Coronary artery (tissue), 2 donors: ENCODE measurements around the gene COL5A1.

Experiments used
- DNase-seq: peaks from one replicate; pipeline ENCODE4 v3.0.0-alpha.2; 2017; ENCODE audit warnings: low spot score
- H3K27ac ChIP-seq, 2 donors: fragments of 200-600 bp; sonication (generic); one replicate each; pipeline ENCODE4 v1.5.1; 2016 to 2019
- H3K4me3 ChIP-seq: fragments of 200-600 bp; sonication (generic); 2 replicates; pipeline ENCODE4 v1.5.1; 2016; ENCODE audit warnings: mild to moderate bottlenecking, moderate library complexity
- CTCF ChIP-seq: fragments of 200-600 bp; sonication (generic); IDR thresholded peaks from one replicate; pipeline ENCODE4 v1.5.1; 2019; ENCODE audit warnings: antibody characterized with exemption

The COL5A1 gene

GRCh38 chr9:134622896-134623257 lies 18.7 kb upstream of the COL5A1 start:
- no peak overlapping the region for H3K4me3 ChIP-seq
- no peak for TF ChIP-seq CTCF
- H3K27ac ChIP-seq, result no peak overlapping the region
- DNase-seq, result no peak

- DNase-seq, result no peak
- TF ChIP-seq CTCF, result no peak
- Histone ChIP-seq H3K27ac (no peak overlapping the region), H3K4me3 (no peak overlapping the region)
These were observed 18.1 kb upstream of the COL5A1 start for GRCh38 chr9:134623258-134624066.

DNA sequence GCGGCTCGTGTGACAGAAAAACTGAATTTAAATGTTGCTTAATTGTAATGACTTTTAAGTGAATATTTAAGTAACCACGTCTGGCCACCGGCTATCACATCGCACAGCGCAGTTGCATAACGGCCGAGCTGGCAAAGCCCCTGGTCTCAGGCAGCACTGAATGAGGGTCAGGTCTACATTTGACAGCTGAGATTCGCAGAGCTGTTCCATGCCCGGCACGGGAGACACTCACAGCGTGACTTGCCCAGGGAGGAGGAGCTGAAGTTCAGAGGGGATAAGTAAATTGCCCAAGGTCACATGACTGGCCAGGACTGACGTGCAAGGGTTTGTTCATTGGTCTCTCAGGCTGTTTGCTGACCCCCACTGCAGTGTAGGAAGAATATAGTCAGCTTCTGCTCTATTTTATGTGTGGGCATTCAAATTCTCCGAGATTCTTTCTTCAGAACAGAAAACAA lies 17.4 kb upstream of the COL5A1 start:
- Histone ChIP-seq H3K4me3 (no peak overlapping the region), H3K27ac (peak overlapping the region in 1 of 2 donors; percentile 52)
- DNase-seq, result no peak
- TF ChIP-seq CTCF, result no peak

DNA sequence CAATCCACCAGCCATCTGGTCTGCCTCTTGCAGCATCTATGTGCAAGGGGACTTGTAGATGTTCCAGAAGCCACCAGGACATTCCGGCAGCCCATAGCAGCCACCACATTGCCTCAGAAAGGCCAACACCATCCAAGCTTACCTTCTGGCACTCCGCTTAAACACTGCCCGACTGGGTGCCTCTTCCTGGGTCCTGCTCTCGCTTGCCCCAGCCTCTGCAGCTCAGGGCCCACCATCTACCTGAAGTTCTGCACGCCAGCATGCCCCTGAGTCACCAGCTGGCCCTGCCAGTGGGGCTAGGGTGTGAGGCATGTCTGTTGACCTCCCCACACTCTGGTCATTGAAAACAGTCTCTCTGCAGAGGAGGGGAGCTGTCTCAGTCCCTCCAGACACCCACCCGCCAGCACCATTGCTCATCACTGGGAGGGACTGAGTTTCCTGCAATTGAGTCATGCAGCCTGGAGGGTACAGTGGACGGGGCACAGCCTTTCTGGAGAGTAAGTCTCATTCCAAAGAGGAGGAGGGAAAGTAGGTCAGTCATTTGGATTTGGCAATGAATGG lies 16.9 kb upstream of the COL5A1 start:
- Histone ChIP-seq H3K4me3 (no peak overlapping the region), H3K27ac (peak overlapping the region in 1 of 2 donors; percentile 52)
- no peak for TF ChIP-seq CTCF
- no peak for DNase-seq

DNA sequence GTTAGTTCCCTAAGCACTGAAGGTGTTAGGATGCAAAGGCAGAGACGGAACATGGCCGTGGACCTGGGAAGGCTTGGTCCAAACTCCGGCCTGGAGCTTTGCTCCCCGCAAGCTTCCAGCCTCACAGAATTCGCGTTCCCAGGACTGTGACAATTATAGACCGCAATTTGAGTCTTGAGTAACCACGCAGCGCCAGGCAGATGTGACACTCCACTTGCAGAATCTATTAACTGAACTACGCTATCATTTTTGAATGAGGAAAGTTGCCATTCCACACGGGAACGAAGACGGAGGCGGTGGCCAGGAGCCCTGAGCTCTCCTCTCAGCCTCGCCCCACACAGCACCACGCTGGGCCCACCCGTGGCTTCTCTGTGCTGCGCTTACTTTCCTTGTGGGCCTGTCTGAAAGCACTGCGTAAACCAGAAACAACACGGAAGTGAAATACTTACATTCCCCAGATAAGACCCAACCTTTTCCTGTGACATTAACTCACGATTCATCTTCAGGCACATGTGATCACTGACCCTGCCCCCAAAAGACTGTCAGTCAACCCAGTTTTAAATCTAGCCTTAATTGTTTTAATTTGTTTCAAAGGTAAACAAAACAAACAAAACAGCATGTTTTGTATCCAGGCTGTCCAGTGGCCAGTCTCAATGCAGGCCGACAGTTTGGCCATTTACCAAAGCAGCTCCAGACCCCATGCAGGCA lies 16.1 kb upstream of the COL5A1 start:
- no peak overlapping the region for H3K4me3 ChIP-seq
- no peak for TF ChIP-seq CTCF
- H3K27ac ChIP-seq, result no peak overlapping the region
- no peak for DNase-seq

- DNase-seq, result no peak
- H3K27ac ChIP-seq, result no peak overlapping the region
- H3K4me3 ChIP-seq, result no peak overlapping the region
- no peak for TF ChIP-seq CTCF
These were observed 15.6 kb upstream of the COL5A1 start for GRCh38 chr9:134626069-134626423.
